NCI-H1105 (cell line): ENCODE data around the gene PREX1.

ENCODE experiments used
- DNase-seq: peaks from one replicate; lab custom pipeline; 2025; lab: John Stamatoyannopoulos, UW

PREX1 gene

GRCh38 chr20:48754292-48754691 lies 73.5 kb downstream of the PREX1 start:
- no peak for DNase-seq

DNA sequence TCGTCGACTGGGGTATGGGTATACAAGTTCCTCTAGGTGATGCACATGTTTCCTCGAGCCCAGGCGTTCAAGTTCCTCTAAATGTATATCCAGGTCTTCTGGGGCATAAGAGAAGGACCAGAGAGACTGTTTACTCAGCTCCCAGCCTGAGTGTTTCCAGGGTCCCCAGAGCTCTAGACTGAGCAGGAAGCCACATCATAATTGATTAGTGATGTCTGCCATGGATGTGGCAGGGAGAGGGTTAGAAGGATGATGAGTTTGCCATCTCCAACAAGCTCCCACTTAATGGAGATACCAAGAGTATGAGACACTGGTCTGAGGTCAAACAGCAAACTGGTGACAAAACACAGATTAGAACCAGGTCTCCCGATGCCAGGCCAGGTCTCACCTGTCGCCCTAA lies 74.8 kb downstream of the PREX1 start:
- no peak for DNase-seq

- no peak for DNase-seq
Measured at GRCh38 chr20:48751871-48752270, 75.9 kb downstream of the PREX1 start.

DNA sequence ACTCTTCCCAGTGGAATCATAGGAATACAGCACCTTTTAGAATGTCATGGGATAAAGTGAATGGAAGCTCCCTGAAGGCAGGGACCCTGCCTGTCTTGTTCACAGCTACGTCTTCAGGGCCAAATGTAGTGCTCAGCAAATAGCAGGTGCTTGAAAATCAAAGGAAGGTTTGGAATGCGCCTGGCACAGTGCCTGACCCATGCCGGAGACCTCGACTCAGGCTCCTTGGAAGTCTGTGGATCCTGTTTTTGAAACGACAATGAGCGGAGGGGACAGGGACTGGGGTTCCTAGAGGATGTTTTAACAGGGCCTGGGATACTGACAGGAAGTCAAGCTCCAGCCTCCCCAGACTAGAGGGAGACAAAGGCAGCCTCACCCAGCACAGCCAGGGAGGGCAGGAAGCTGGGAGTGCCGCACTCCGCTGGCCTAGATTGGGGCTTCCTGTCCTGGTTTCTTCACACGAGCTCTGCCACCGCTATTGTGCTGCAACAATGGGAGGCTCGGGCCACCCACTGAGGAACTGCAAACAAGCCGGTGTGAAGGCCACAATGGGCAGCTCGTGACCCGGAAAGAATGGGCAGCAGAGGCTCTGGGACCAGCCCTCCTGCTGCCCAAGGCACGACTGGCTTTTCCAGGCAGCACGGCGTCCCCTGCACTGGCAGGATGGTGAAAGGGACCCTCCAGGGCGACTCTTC lies 76.7 kb downstream of the PREX1 start:
- DNase-seq: no peak

DNA sequence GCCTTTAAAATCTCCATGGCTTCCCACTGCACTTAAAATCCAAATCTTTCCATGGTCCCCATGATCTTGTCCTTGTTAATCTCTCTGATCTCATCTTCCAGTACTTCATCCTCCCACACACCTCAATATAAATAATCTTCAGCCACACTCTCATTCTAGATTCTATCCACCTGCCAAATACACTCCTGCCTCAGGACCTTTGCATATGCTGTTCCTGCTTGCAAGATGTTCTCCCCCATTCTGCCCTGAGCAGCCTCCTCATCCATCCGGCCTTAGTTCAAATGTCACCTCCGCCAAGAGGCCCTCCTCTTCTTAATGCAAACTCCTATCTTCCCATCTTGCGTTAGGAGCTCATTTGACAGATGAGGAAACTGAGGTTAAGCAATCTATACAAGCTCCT lies 77.4 kb downstream of the PREX1 start:
- DNase-seq: no peak

GRCh38 chr20:48749437-48749836 lies 78.4 kb downstream of the PREX1 start:
- DNase-seq: no peak

DNA sequence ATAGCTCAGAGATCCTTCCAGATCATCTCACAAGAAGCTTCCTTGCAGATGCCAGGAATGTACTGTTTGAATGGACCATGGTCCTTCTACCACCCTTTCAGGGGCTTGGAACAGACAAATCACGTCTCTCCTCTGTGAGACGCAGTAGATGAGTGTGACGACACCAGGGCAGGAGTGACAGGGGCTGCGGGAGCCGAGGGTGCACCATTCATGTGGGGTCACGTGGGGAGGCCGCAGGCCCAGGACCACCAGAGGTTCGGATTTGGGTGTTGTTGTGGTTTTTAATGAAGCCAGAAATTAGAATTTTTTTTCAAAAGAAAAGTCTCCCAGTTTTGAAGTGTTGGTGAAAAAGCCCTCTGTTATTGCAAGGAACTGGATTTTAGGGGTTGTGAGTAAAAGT lies 79.2 kb downstream of the PREX1 start:
- no peak for DNase-seq

GRCh38 chr20:48747840-48748414 lies 79.9 kb downstream of the PREX1 start:
- no peak for DNase-seq

GRCh38 chr20:48745330-48745729 lies 82.5 kb downstream of the PREX1 start:
- DNase-seq: no peak

- no peak for DNase-seq
Measured at GRCh38 chr20:48744515-48744914, 83.3 kb downstream of the PREX1 start.

DNA sequence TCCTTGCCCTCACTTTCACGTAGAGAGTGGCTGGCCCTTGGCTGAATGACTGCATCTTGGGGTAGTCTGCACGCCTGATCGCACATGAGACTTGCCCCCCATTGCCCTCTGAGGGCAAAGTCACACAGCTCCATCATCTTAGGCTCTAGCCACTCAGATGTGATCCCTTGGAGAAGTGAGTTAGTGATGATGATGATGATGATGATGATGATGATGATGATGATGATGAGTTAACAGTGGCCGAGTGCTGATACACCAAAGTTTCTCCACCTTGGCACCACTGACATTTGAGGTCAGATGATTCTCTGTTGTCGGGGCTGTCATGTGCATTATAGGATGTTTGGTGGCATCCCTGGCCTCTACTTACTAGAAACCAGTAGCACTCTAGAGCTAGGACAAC lies 84.0 kb downstream of the PREX1 start:
- DNase-seq: no peak

GRCh38 chr20:48742912-48743680 lies 84.7 kb downstream of the PREX1 start:
- no peak for DNase-seq

DNA sequence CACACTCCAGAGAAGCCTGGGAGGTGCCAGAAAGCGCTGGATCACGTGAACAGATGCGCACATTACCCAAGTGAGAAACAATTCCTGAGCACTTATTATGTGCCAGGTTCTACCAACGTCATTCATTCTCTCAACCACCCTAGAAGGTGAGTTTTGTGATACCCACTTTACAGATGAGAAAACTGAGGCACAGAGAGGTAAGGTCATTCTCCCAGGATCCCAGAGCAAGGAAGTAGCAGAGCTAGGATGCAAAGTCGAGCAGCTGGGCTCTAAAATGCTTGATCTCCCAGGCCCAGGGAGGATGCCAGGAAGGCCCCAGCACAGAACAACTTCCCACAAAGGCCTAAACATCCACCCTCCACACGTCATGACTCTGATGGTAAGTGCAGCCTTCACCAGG lies 85.6 kb downstream of the PREX1 start:
- DNase-seq: no peak

DNA sequence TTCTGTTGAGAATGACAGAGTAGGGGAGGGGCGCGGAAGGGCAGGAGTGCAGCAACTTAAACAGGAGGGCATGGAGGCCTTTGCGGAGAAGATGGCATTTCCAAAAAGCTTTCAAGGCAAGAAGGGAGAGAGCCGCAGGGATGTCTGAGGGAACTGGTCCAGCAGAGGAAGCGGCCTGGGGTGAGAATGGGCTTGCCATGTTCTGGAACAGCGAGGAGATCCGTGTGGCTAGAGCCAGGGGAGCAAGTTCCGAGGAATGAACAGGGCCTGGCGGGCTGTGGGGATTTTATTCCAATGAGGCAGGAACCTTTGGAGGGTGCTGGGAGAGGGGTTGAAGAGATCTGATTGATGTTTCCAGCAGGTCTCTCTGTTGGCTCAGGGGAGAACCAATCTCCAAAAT lies 86.1 kb downstream of the PREX1 start:
- no peak for DNase-seq

DNA sequence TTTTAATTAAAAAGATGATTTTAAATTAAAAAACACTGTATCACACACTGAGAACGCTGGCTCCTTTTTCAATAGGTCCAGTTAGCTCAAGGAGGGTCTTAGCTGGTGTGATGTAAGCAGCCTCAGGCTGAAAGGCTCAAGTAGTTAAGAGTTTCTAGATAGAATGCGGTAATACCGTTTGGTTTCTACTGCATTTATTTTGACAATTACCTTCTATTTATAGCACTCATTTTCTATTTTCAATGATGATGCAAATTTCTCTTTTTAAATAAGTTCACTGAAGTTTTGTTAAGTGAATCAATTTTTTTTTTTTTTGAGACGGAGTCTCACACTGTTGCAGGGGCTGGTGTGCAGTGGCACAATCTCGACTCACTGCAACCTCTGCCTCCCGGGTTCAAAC lies 87.1 kb downstream of the PREX1 start:
- no peak for DNase-seq

- no peak for DNase-seq
Measured at GRCh38 chr20:48740292-48740649, 87.5 kb downstream of the PREX1 start.

- no peak for DNase-seq
Measured at GRCh38 chr20:48739395-48740291, 88.2 kb downstream of the PREX1 start.

GRCh38 chr20:48738399-48739304 lies 89.1 kb downstream of the PREX1 start:
- no peak for DNase-seq

DNA sequence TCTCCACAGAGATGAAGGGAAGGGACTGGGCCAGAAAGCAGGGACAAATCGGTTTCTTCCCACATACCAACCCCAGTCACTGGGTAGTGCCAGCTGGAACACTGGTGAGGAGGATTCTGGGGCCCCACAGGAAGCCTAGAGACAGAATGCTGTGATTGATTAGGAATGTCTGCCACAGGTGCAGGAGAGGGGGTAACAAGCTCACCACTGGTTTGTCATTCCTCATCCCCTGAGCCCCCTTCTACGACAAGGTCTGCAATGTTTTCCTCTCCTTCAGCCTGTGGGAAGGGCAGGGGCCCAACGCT lies 89.8 kb downstream of the PREX1 start:
- DNase-seq: no peak

GRCh38 chr20:48737434-48738093 lies 90.2 kb downstream of the PREX1 start:
- no peak for DNase-seq

DNA sequence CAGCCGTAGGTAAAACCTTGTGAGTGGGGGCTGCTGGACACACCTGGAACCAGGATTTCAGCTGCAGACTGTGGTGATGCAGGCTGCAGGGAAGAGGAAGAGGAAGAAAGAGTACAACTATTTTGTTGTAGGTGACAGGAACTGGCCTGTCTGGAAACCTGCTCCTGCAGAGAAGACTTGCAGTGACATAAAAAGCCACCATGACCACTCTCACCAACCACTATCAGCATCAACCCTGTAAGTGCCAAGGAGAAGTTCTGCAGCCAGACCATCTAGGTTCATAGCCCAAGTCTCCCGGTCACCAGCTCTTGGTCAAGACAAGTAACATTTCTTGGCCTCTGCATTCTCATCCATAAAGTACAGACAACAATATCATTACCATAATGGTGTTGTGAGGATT lies 91.2 kb downstream of the PREX1 start:
- DNase-seq: no peak
